Embryonic facial prominence (tissue), 1 donor: ENCODE results near the gene TMEM182.

Experiments used
- DNase-seq: peaks from one replicate; pipeline ENCODE4 v3.0.0-alpha.2; 2016; ENCODE audit errors: extremely low spot score

The TMEM182 gene

DNA sequence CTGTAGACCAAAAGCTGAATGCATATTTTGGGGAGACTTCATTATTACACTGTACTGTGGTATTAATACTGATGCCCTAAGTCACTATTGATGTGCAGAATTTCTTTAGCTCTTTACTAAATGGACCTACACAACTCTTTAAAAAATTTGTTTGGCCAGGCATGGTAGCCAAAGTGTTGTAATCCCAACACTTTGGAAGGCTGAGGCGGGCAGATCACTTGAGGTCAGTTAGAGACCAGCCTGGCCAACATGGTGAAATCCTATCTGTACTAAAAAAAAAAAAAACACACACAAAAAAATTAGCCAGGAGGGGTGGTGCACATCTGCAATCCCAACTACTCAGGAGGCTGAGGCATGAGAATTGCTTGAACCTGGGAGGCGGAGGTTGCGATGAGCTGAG lies 6.4 kb downstream of the TMEM182 start:
- DNase-seq = no peak

DNA sequence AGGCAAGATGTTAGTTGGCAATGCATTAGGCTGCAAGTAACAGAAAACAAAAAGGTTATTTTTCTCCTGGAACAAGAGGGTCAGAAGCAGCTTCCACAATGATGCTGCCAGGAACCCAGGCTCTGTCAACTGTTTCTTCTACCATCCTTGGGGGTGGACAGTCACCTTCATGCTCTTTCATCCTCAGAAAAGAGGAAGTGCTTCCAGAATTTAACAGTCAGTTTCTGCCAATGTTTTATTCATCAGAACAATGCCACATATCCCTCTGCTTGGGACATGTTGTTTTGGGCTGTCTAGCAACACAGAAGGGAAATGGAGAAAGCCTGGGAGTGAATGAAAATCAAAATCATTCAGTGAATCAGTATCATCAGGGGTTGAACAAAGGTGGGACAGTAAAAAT lies 7.1 kb downstream of the TMEM182 start:
- no peak for DNase-seq

DNA sequence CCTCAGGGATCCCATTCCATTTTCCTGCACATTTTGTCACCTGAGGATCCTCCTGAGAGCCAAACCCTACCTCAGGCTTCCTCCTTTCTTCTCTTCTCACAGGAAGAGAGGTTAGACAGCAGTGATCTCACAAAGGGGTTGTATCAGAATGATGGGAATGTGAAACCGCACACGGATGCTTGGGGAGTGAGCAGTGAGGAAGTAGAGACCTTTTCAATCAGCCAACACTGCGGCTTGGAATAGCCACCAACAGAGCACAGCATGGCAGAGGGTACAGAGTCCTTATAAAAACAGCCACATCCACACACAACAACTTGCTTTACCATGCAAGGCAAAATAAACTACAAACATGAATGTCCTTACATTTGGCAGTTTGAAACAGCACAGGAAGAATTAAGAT lies 8.7 kb downstream of the TMEM182 start:
- DNase-seq = no peak

DNA sequence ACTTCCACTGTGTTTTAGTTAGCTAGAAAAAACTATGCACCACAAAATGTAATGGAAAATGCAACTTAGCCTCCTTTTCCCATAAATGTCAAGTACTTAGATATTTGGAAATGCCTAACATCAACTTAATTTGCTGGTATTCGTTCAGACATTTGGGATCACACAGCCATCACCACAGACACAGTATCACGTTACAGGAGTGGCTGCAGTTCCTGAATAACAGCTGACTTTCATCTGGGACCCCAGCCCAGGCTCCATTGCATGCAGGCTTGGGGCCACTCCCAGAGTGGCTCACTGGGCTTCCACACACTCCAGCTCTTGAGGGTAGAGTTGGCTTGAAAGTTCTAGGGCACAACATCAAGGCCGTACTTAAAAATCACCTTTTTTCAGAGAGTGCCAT lies 9.3 kb downstream of the TMEM182 start:
- DNase-seq = peak; percentile 24

DNA sequence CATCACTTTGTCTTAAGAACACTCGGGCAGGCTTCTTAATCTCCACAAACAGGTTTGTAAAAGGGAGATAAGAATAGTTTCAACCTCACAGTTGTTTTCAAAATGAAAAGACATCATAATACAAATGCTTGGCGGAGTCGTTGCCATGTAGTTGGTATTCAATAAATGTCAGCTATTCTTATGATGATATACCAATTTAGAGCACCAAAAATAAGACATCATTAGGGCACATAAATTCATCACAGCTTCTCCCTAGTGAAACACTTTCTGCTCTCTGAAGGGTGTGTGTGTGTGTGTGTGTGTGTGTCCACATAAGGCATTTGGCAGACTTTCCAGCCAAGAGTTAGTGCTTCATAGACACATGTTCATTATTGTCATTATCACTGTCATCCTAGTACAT lies 10.8 kb downstream of the TMEM182 start:
- DNase-seq = no peak

DNA sequence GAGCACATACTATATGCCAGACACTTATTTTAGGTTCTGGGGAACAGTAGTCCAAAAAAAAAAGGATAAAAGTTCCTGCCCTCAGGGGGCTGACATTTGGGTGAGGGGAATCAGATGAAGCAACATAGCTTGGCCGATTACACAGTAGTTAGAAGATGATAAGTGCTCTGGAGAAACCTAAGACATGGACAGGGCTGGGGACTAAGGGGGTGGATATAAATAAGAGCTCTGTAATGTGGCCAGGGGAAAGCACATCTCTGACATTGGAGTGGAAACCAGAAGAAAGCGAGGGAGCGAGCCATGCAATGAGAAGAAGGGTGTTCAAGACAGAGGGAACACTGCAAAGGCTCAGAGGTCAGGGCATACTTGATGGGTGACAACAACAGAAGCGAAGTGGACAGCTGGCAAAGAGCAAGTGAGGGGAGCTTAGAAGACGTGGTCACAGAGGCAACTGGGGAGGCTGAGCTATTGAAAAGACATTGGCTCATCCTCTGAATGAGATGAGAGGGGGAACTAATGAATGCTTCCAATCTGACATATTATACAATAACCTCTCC lies 11.4 kb downstream of the TMEM182 start:
- DNase-seq = no peak

DNA sequence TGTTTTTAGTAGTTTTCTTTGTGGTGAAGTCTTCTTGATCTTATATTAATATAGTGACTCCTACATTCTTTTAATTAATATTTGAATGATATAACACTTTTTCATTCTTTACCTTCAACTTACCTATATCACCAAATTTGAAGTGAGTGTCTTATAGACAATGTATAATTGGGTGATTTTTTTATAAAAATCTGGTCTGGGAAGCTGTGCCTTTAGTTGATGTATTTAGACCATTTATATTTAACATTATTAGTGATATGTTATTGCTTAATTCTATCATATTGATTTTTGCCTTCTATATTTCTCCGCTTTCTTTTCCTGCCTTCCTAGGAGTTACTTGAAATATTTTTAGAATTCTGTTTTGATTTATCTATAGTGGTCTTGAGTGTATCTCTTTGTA lies 16.4 kb downstream of the TMEM182 start:
- DNase-seq = no peak

DNA sequence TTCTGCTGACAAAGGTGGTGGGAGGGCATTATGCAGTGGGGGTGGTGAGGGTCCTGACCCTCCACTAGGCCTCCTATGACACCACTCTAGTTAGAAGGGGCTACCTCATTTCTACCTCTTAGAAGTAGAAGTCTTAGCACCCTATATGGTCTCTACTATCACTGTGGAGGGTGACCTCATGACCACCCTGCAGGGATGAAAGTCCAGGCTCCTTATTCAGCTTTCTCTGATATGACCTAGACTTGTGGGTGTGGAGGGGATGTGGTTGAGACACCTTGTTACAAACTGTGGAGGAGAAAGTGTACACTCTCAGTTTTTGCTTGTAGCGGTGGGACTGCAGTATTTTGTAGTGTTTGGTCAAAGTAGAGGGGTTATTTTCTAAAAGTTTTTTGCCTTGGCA lies 18.6 kb downstream of the TMEM182 start:
- no peak for DNase-seq

DNA sequence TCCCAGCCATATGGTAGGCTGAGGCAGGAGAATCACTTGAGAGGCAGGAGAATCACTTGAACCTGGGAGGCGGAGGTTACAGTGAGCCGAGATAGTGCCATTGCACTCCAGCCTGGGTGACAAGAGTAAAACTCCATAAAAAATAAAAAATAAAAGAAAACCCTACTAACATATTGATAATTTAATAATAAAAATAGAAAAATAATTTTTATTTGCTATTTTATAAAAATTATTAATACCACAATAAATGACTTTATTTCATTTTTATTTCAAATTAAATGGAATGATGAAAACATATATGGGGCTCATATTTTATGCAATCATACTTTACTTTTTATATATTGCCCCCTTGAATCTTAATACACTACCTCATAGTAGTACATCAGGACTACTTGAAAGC lies 20.4 kb downstream of the TMEM182 start:
- DNase-seq = no peak

DNA sequence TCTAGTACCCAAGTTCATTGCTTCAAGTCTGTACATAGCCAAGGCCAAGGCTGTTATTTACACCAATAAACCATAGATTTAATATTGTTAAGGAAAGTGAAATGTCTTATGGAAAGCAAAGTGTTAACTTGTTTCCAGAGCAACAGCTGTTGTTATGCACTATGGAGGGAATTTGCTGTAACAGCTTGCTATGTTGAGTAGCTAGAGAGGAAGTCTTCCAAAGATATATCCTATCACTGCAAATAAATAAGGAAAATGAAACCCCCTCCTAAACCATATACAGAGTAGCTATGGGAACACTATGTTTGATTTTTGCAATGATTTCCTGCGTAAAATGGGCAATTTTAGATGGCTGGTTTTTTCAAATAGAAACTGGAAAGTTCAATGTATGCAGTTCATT lies 21.1 kb downstream of the TMEM182 start:
- no peak for DNase-seq

DNA sequence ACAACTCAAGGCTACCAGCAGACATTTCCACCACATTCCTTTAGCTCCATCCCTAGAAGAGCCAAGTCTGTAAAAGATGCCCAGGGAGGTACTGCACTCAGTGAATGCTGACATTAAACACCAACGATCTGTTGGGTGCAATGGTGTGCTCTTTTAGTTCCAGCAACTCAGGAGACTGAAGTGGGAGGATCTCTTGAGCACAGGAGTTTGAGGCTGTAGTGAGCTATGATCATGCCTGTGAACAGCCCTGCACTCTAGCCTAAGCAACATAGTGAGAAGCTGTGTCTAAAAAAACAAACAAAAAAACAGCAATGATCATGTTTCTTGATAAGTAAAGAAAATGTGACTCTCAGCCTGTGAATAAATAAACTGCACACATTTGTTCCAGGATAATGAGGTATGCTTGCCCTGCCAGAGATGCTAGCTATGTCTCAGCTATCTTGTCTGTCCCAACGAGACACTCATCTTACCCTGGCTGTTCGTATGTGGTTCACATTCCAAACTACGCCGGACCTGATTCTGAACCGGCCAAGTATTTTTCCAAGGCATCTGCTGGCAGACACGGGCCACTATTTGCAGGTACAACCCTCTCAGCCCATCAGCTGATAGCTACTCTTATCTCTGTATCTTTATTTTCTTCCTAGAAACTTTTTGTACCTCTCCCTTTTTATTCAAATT lies 21.8 kb downstream of the TMEM182 start:
- no peak for DNase-seq

DNA sequence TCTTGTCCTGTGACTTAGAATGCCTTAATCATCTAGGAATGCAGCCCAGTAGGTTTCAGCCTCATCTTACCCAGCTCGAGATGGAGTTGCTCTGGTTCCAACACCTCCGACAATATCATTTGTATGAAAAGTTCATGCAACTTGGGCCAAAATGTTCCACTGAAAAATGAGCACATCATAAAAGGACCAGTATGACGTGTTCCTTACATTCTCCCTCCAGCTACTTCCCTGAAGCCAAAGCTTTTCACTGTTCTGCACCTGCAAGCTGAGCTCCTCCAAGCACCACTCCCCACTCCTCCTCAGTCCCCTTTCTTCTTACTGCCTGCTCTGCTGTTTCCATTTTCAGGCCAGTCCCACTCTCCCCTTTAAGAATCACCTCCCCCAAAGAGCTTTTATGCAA lies 23.1 kb downstream of the TMEM182 start:
- no peak for DNase-seq

DNA sequence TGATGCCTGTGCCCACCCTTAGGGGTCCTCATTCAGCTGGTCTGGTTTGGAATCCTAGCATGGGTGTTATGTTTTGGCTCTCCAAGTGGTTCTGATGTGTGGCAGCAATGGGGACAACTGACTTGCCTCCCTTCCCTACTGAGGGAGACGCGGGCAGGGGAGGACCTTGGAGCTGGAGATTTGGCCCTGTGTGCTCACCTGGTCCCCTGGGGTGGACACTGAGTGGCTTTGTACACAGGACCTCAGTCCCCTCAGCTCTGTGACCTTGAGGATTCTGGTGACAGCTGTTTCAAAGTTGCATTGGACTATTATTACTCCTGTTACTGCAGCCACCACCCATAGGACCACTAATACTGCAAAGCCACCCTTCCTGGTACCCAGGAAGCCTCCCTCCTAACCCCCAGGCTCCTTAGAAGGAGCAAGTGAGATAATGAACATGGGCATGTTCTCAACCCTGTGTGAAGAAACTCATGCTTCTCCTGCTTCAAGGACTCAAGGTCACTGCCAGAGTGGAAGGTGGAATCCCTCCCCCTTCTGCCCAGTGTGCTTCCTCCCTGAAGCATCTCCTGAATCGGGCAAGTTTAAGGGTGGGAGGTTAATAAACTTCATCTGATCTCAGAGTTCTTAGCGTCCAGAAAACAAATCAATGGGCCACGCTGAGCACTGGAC lies 26.5 kb downstream of the TMEM182 start:
- no peak for DNase-seq

DNA sequence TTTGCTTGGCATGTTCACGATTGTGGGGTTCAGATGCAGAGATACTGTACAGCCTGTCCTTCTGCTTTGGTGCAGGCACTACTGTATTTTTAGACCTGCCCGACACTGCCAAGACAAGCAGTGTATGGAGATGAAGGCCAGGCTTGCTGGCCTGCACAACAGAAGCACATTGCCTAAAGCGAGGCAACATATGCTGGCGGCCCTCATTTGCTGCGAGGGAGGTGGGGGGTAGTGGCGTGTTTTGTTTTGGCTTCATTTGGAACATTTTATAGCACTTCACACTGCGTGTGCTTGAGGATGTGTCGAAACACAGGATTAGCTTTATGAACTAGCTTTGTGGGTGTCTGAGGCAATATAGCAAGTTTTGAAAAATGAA lies 27.0 kb downstream of the TMEM182 start:
- no peak for DNase-seq

DNA sequence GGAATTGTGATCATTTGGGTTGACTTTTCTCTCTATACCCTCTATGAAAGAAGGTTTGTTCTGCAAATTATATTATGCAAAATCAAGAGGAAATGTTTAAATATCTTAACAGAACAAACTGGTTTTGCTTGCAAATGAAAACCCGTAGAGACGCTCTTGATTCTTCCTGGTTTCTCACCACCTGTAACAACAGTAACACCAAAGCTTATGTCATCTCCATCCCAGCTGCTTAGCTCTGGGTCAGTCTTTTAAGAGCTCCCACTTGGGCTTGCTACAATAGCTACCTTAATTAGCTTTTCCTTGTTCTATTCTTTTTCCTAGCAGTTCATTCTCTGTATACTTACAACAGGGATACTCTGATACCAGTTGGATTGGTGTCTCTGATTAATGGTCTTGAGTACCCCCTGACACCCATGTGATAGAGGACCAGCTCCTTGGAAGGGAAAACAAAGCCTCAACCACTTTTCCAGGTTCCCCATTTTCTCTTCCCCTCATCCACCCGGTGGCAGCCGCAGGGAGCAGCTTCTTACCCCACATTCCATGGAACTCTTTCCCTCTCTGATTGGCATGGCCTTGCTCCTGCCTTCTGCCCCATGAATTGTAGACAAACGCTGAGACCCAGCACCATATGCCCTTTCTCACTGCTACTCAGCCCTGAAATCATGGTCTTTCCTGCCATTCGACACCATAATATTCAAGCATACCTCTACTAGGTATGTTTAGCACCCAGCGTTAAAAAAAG lies 27.7 kb downstream of the TMEM182 start:
- no peak for DNase-seq

DNA sequence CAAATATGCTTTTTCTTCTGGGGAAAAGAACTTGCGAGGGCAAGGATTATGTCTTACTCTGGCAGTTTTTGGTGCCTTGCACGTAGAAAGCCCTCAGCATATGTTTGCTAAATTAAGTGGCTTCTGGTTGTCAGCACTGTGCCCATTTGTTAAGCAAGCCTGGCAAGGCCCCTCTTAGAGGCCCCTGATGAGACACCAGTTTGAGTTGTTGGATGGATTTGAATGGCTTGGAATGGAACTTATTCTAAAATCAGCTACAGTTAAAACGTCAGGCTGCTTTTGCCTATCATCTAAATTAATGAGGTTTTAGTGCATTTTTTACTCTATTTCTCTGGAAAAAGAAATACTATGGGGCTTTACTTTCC lies 28.2 kb downstream of the TMEM182 start:
- DNase-seq = no peak

DNA sequence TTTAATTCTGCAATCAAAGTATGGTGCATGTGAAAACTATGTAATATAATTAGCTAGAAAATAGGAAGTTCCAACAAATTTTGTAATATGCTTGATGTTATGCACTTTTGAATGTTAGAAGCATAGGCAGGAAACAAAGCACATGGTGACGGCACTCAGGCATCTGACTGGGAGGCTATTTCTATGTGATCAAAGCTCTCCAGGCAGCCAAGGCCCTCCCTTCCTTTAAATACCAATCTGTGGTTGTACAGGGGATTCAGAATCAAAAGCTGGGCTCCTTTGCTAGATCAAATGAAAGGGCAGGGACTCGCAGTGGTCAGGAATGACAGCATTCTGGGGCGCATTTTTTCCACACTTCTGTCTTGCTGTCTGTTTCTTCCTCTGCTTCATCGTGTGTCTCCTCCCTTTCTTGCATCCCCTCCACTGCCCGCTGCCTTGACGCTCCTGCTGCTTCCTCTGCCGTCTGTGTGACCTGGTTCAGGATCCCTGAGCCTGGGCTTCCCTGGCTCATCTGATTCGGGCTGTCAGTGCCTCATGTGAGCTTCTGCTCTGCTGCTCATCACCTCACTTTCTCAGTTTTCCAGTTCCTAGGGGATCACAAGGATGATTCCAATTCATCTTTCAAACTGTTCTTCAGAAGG lies 30.9 kb downstream of the TMEM182 start:
- no peak for DNase-seq

DNA sequence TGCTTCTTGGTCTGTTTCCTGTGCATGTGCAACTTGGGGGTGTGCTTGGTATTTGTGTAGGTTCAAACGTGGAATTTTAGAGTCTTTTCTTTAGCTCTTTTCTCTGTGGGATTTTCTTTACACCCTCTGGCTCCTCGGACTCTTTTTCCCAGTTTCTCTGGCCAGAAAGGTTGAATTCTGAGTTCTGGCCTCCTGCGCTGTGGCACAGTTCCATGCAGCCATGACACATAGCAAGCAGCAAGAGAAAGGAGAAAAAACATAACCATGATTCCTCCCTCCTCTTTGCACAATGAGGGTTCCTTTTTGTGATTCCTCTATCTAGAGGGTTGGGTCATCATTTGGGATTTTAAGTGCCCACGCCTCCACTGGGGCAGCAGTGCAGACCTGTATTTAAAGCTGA lies 33.8 kb downstream of the TMEM182 start:
- no peak for DNase-seq

DNA sequence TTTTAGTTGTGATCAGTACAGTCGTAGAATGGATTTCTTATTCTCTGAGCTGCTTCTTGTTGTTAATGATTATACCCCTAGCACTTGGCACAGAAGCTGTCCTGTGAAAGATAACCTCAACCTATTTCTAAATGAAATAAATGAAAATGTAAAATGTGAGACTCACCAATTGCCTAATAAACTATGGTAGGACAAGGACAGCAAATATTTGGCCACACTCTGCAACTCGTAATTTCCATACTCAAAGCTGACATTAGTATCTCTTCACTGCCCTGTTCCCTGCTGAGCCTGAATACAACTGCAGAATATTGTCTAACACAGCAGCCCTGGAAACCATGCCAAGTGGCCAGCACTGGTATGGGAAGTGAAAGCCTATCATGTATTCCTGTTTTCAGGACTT lies 34.5 kb downstream of the TMEM182 start:
- DNase-seq = no peak

DNA sequence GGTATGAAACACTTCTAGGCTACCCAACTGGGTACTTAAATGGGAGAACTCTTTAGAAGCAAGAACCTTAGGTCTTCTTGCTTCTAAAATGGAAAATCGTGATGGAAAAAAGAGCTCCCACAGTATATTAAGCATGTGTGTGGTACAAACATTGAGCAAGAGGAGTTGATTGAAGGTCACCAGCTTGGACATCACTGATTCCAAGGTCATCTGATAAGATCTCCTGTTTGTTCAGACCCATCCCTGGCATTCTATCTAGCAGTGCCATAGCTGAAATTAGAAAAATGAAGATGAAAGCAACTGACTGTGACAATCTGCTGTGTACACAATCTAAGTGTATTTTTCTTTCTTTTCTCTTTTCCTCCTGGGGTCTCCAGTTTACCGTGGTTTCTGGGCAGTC lies 35.7 kb downstream of the TMEM182 start:
- no peak for DNase-seq

DNA sequence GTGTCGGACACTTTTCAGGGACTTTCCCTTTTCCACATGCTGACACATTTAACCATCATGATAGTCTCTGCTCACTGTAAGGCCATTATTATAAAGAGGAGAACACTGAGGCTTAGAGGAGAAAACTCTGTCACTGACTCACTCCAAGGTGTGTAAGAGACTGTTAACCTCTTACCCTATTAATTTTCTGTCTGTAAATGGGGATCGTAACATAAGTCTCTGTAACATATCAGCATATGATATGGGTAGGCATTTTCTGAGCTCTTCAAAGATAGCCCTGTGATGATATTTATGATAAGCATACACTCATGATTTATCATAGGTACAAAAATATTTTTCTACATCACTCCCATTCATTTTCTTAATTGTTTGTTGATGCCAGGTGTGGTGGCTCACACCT lies 36.4 kb downstream of the TMEM182 start:
- DNase-seq = no peak

DNA sequence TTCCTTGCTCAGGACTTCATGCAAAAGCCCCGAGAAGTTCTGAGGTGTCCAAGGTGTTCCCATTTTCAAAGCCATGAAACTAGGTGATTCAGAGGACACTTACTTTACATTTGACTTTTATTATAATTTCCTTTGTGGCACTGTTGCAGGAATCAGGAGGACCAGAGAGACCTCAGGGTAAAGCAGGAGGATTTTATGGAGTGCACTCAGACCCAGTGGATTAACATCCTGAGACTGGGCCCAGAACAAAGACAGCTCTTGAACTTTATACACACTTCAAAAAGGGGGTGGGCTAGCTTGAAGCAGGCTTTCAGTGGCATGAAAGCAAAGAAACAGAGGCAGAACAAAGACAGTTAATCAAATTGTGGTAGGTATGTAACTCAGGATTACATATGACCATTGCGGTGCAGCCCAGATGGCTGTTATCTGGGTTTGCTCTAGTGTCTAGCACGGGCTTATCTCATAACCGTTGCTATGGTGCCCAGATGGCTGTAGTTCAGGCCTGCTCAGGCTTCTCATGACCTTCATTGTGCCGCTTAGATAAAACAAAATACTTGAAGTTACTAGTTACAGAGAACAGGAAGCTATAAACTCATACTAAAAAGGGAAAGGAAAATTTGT lies 39.4 kb downstream of the TMEM182 start:
- DNase-seq = no peak
